ENCODE measurements around the gene LRRC3B.

- TF ChIP-seq GATA2 (IDR thresholded peaks at IDR 0.05; ENCODE audit: insufficient read depth, insufficient read length, low read depth, low read length) (no peak), CTCF (IDR thresholded peaks at IDR 0.05; ENCODE audit: extremely low read depth in 1 of 2, insufficient read depth in 1 of 2, low read depth in 1 of 2, low read length in 2 of 2) (no peak), POLR2AphosphoS5 (IDR thresholded peaks at IDR 0.05; ENCODE audit: insufficient read depth, low read depth, low read length) (no peak), EZH2 (IDR thresholded peaks at IDR 0.05; ENCODE audit: borderline replicate concordance, low read depth, low read length, severe bottlenecking) (no peak)
Measured at GRCh38 chr3:26631390-26631738, 8.8 kb downstream of the LRRC3B start.

Measured in endothelial cell of umbilical vein (primary cell).